ENCODE data around the gene OTX1. TPM values are rescaled to one million over a fixed set of nuclear protein-coding genes. Genes with fewer than 3 reads are reported as not detected.

The OTX1 gene
- total and polyA plus RNA-seq, 2 of the 8 experiments (the other 6 are each of a cell fraction or from before 2014, with no cell fraction given): 0.24 to 3.3 TPM

DNA sequence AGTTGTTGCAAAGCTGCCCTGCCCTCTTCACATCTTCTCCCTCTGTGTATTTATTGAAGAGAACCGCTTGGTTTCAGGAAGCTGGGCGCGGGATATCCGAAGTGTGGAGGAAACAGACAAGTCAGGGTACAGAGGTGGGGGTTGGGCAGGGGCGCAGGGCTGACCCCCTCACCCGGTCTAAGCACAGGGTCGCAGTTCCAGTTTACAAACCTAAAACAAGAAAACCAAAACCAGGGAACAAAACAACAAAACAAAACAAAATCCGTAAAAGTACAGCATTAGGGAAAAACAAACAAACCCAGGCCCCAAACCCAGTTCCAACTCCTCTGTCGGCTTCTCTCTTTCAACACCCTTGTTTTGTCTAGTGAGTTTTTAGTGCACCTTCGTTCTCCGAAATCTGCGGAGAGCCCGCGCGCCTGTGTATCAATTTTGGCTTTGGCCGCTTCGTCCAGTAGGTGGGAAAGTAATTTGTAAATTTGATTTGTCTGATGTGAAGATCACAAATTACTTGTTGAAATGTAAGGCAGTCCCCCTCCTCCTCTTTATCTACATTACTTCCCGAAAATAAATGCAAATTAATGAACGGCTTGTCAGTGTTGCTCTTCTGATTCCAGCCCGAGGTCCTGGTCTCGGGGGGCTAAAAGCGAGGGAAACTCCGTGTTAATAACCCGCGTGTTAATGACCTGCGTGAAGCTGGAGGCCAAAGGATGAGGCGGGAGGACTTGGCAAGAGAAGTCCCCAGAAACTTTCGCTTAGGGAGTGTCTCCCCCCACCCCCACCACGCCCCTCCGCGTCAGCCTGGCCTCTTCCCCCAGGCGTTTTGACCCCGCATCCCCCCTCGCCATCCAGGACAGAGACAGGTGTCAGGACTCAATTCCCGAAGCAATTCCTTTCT lies 6.9 kb downstream of the OTX1 start:
- no peak overlapping the region for H4K5ac ChIP-seq (ENCODE audit: insufficient read length, low read depth, low read length)
- peaks cover 14% of the 10 kb centered on the region for H3K23me2 ChIP-seq (ENCODE audit: low read depth, low read length)
- peak overlapping the region; percentile 84 to 86 for H3K4me2 ChIP-seq (ENCODE audit: insufficient read depth in 1 of 2, low read depth in 2 of 2, low read length in 2 of 2)
- H3K9ac ChIP-seq (replicated peaks in 1 of 4; ENCODE audit: extremely low read depth in 1 of 4, low read depth in 3 of 4, low read length in 3 of 4): no peak overlapping the region
- H2BK120ac ChIP-seq (replicated peaks; ENCODE audit: low read depth, low read length): no peak overlapping the region
- 0 out of 2 replicates have a peak overlapping the region, but pooled peaks have one; percentile 52 for H2BK12ac ChIP-seq (ENCODE audit: low read depth, low read length)
- no peak overlapping the region for H3K27ac ChIP-seq (ENCODE audit: low read depth, low read length)
- TF ChIP-seq BACH1 (IDR thresholded peaks at IDR 0.05; ENCODE audit: low read length) (peak; percentile 51; the same call in 1 of the 2 replicates), POU5F1 (IDR thresholded peaks at IDR 0.05; ENCODE audit: low read depth, low read length) (no peak), RNF2 (IDR thresholded peaks at IDR 0.05; ENCODE audit: borderline replicate concordance, low read depth, low read length, missing control alignments, poor library complexity, severe bottlenecking) (peak; percentile 85), NRF1 (IDR thresholded peaks at IDR 0.05; ENCODE audit: low read depth, low read length) (no peak), EZH2 (IDR thresholded peaks at IDR 0.05; ENCODE audit: low read depth, low read length, severe bottlenecking) (peak; percentile 57), CTBP2 (IDR thresholded peaks at IDR 0.05; ENCODE audit: borderline replicate concordance, insufficient read depth, insufficient read length, low read length) (peak; percentile 1), CHD1 (IDR thresholded peaks at IDR 0.05; ENCODE audit: low read depth, low read length) (no peak)
- peaks cover 9 to 52% (median 40%) of the 10 kb centered on the region in 4 experiments for H3K4me1 ChIP-seq (replicated peaks in 1 of 4; ENCODE audit: control insufficient read depth in 3 of 4, insufficient read depth in 4 of 4, low read length in 3 of 4)
- no peak overlapping the region for H3K23ac ChIP-seq (ENCODE audit: insufficient read length)
- no peak overlapping the region for H3K56ac ChIP-seq (replicated peaks; ENCODE audit: insufficient read length, low read depth, low read length)
- H3K4me3 ChIP-seq (ENCODE audit: extremely low read depth in 1 of 4, insufficient read depth in 2 of 4, low read depth in 3 of 4, low read length in 4 of 4): peak overlapping the region in 3 of 4 experiments; percentile 16 to 56 (median 20); a peak in 5 of 8 replicates
- H2AFZ ChIP-seq (ENCODE audit: low read length): no peak overlapping the region
- H3K79me1 ChIP-seq (ENCODE audit: low read depth, low read length): no peaks in the 10 kb centered on the region
- FAIRE-seq: no peak
- 0 out of 2 replicates have a peak overlapping the region, but pooled peaks have one; percentile 32 for H2BK20ac ChIP-seq (ENCODE audit: low read length)
- no peak overlapping the region for H3K4ac ChIP-seq (replicated peaks; ENCODE audit: insufficient read length, low read depth, low read length)
- no peak overlapping the region for H2BK15ac ChIP-seq (ENCODE audit: low read length)
- no peak overlapping the region for H3K14ac ChIP-seq (ENCODE audit: insufficient read length)
- H2AK5ac ChIP-seq (ENCODE audit: low read depth, low read length): no peak overlapping the region
- peaks cover 66 to 98% (median 86%) of the 10 kb centered on the region in 4 experiments for H3K27me3 ChIP-seq (replicated peaks in 1 of 4; ENCODE audit: control insufficient read depth in 3 of 4, extremely low read depth in 1 of 4, insufficient read depth in 3 of 4, low read length in 3 of 4)
- no peak overlapping the region for H4K8ac ChIP-seq (ENCODE audit: extremely low read depth, insufficient read depth, low read length)
- CTCF ChIA-PET (ENCODE audit: partially characterized antibody): interaction anchor here (0.6 to 6.5 kb wide), 6 partner anchors 11 to 600 kb away, joined by 3 to 50 read pairs (median 4); no protein-coding TSS in a partner anchor
- POLR2A ChIA-PET (ENCODE audit: partially characterized antibody): interaction anchor here (0.6 to 4.9 kb wide), 5 partner anchors 10 to 470 kb away, joined by 3 to 32 read pairs (median 5); partner anchors contain the start of gene OTX1
- 4% methylated on average over 33 of the region's 35 CpGs; no CpG with 5 or more reads in 1 of the 2 experiments for WGBS, 2 experiments (ENCODE audit: extremely low coverage in 1 of 2, insufficient coverage in 1 of 2, insufficient read length in 1 of 2, insufficient replicate concordance in 2 of 2, low coverage in 1 of 2, low lambda C conversion rate in 2 of 2, missing lambda C conversion rate in 1 of 2)
- peaks cover 0 to 11% (median 0%) of the 10 kb centered on the region in 4 experiments; a peak in 2 of 8 replicates for H3K36me3 ChIP-seq (ENCODE audit: control insufficient read depth in 2 of 4, insufficient read depth in 4 of 4, low read length in 3 of 4)
- DNase-seq (ENCODE audit: low read depth in 1 of 2, low spot score in 2 of 2): peak in 1 of 2 experiments; percentile 68
- H3K9me3 ChIP-seq (ENCODE audit: insufficient read depth in 2 of 2, low read depth in 1 of 2, low read length in 1 of 2): no peaks in the 10 kb centered on the region
- peaks cover 6 to 18% of the 10 kb centered on the region in 2 experiments for H4K20me1 ChIP-seq (replicated peaks in 1 of 2; ENCODE audit: control insufficient read depth in 1 of 2, insufficient read depth in 2 of 2, low read length in 2 of 2)
- H3K79me2 ChIP-seq (ENCODE audit: control insufficient read depth in 1 of 2, insufficient read depth in 2 of 2, low read length in 2 of 2): no peaks in the 10 kb centered on the region
- no peak overlapping the region for H4K91ac ChIP-seq (replicated peaks; ENCODE audit: insufficient read length, low read length)
- H3K18ac ChIP-seq (ENCODE audit: extremely low read depth, low read length): no peak overlapping the region; the same call in none of the 2 replicates
- no peak overlapping the region for H2BK5ac ChIP-seq (ENCODE audit: low read depth, low read length)

Data from H1 (cell line).